Panc1 (cell line): Measurements from ENCODE around the gene CNOT4. TPM values are rescaled to one million over a fixed set of nuclear protein-coding genes. Genes with fewer than 3 reads are reported as not detected.
"Not testable (repeated sequence)": the region's sequence is repeated elsewhere in the genome, so short reads cannot be mapped to it uniquely, and the experiment has no call there.

ENCODE experiments used
- ATAC-seq: fragments of 200-7000 bp; cut with Tn5 transposase; 2 replicates; pipeline ENCODE4 v1.9.1; 2020; ENCODE audit warnings: mild to moderate bottlenecking, moderate library complexity
- BruUV-seq: library from RNA; stranded (reverse); fragments of 400-500 nt; replicated peaks from 2 replicates; lab custom pipeline; 2021; lab: Mats Ljungman, UMichigan
- CTCF ChIA-PET: fragments of 300-600 bp; sonication (Branson Sonifier 250); formaldehyde crosslinking; loops from one replicate; lab custom pipeline; 2022; ENCODE audit warnings: antibody characterized with exemption; lab: Charles Lee
- POLR2A ChIA-PET: fragments of 300-600 bp; sonication (Branson Sonifier 250); formaldehyde crosslinking; loops from one replicate; lab custom pipeline; 2022; ENCODE audit warnings: antibody characterized with exemption; lab: Charles Lee
- DNase-seq: peaks from one replicate; pipeline ENCODE4 v3.0.0-alpha.2; 2010; ENCODE audit warnings: low read depth, low spot score
- H3K27ac ChIP-seq: 2 replicates; pipeline ENCODE4 v1.5.1; 2011; ENCODE audit warnings: mild to moderate bottlenecking, low read length, inconsistent platforms
- H3K27me3 ChIP-seq: fragments of 200-500 bp; sonication (Bioruptor generic); 2 replicates; pipeline ENCODE4 v1.6.0; 2014; ENCODE audit warnings: low read length, inconsistent platforms; ENCODE audit not compliant: control insufficient read depth, insufficient read depth
- H3K36me3 ChIP-seq: fragments of 200-500 bp; sonication (Bioruptor generic); 2 replicates; pipeline ENCODE4 v1.5.1; 2014; ENCODE audit warnings: inconsistent platforms, mild to moderate bottlenecking, low read length, moderate library complexity; ENCODE audit not compliant: control insufficient read depth, insufficient read depth
- H3K4me1 ChIP-seq: 2 replicates; pipeline ENCODE4 v1.5.1; 2011; ENCODE audit warnings: inconsistent platforms, mild to moderate bottlenecking, low read length, moderate library complexity; ENCODE audit not compliant: control insufficient read depth, insufficient read depth
- H3K4me3 ChIP-seq, 2 experiments: 2 replicates each; pipeline ENCODE4 v1.5.1; 2011 to 2012; ENCODE audit warnings: low read depth in 2 of 2, low read length in 2 of 2, mild to moderate bottlenecking in 2 of 2, inconsistent platforms in 1 of 2, moderate library complexity in 1 of 2
- H3K9me3 ChIP-seq: fragments of 200-500 bp; sonication (Bioruptor generic); 2 replicates; pipeline ENCODE4 v1.5.1; 2014; ENCODE audit warnings: low read depth, mild to moderate bottlenecking, inconsistent platforms, low read length, moderate library complexity; ENCODE audit not compliant: control insufficient read depth, insufficient read depth
- CTCF ChIP-seq: fragments of 450-650 bp; IDR thresholded peaks from 2 replicates; pipeline ENCODE4 v1.5.1; 2017; ENCODE audit warnings: mild to moderate bottlenecking
- POLR2AphosphoS5 ChIP-seq: IDR thresholded peaks from 2 replicates; pipeline ENCODE4 v1.6.1; 2012; ENCODE audit warnings: mild to moderate bottlenecking, low read depth, low read length, moderate library complexity
- REST ChIP-seq, 2 experiments: IDR thresholded peaks; 2 replicates each; pipeline ENCODE4 v1.6.1; 2011 to 2012; ENCODE audit warnings: low read depth in 2 of 2, control low read depth in 1 of 2, low read length in 1 of 2, mild to moderate bottlenecking in 1 of 2, moderate library complexity in 1 of 2; ENCODE audit not compliant: insufficient read depth in 1 of 2
- SIN3A ChIP-seq: IDR thresholded peaks from 2 replicates; pipeline ENCODE4 v1.6.1; 2012; ENCODE audit warnings: low read depth, mild to moderate bottlenecking, low read length, moderate library complexity, borderline replicate concordance; ENCODE audit not compliant: insufficient read depth
- TCF7L2 ChIP-seq: IDR thresholded peaks from 2 replicates; pipeline ENCODE4 v1.6.1; 2011; ENCODE audit warnings: mild to moderate bottlenecking, low read depth, low read length, inconsistent platforms
- in situ Hi-C: cut with HindIII; loops from 2 replicates; pipeline ENCODE4 v1.10.0; 2016; ENCODE audit warnings: low sequenced_read_pairs, low pct_unique_long_range_greater_than_20kb
- intact Hi-C: fragments of 100-400 bp; cut with micrococcal nuclease; formaldehyde crosslinking; loops from one replicate; pipeline ENCODE4 v1.10.0; 2022; ENCODE audit not compliant: unreplicated experiment
- total RNA-seq: library from RNA; stranded (reverse); gene quantifications from one replicate; pipeline ENCODE4 v1.2.1, GENCODE V29; 2021; ENCODE audit not compliant: unreplicated experiment

CNOT4 gene
- total RNA-seq, 1 experiment from 2014 or later = 22.3 TPM

GRCh38 chr7:135480966-135481597, 28.8 kb downstream of the CNOT4 start:
- no peak for DNase-seq
- intact Hi-C loops = no loop called here
- Histone ChIP-seq H3K4me1 (no peaks in the 10 kb centered on the region), H3K27ac (no peak overlapping the region), H3K27me3 (no peaks in the 10 kb centered on the region), H3K36me3 (no peaks in the 10 kb centered on the region), H3K9me3 (no peaks in the 10 kb centered on the region), H3K4me3 (no peak overlapping the region)
- BruUV-seq = no TSS peak
- no peak for ATAC-seq
- ChIA-PET CTCF (interaction anchor here (0.7 kb wide), 1 partner anchor 964 kb away, joined by 4 read pairs; no protein-coding TSS in a partner anchor), POLR2A (no interaction called here)
- in situ Hi-C loops = no loop called here
- no peak for TF ChIP-seq TCF7L2
- TF ChIP-seq REST (IDR thresholded peaks at IDR 0.05; ENCODE audit: insufficient read depth in 1 of 2, low read depth in 2 of 2, low read length in 1 of 2) = no peak
- TF ChIP-seq SIN3A = no peak

- Histone ChIP-seq H3K9me3 (no peaks in the 10 kb centered on the region), H3K27ac (no peak overlapping the region), H3K36me3 (no peaks in the 10 kb centered on the region), H3K4me3 (no peak overlapping the region), H3K4me1 (no peaks in the 10 kb centered on the region), H3K27me3 (no peaks in the 10 kb centered on the region)
- BruUV-seq = no TSS peak
- ChIA-PET POLR2A (interaction anchor here (0.5 to 0.6 kb wide), 2 partner anchors 25 to 95 kb away, joined by 4 to 6 read pairs; no protein-coding TSS in a partner anchor), CTCF (no interaction called here)
- TF ChIP-seq POLR2AphosphoS5 (no peak), SIN3A (no peak), TCF7L2 (no peak), REST (IDR thresholded peaks at IDR 0.05; ENCODE audit: insufficient read depth in 1 of 2, low read depth in 2 of 2, low read length in 1 of 2) (no peak), CTCF (no peak)
- no peak for DNase-seq
- intact Hi-C loops = no loop called here
- no peak for ATAC-seq
- in situ Hi-C loops = no loop called here
Observed at GRCh38 chr7:135475521-135475920, 34.4 kb downstream of the CNOT4 start.

GRCh38 chr7:135469705-135470104, 40.2 kb downstream of the CNOT4 start:
- H3K36me3 ChIP-seq, POLR2A ChIA-PET, H3K4me3 ChIP-seq, BruUV-seq, in situ Hi-C loops, H3K4me1 ChIP-seq, H3K27me3 ChIP-seq, ATAC-seq, H3K27ac ChIP-seq, intact Hi-C loops, CTCF ChIA-PET, DNase-seq, H3K9me3 ChIP-seq: not testable (repeated sequence)
